Activated CD8-positive, alpha-beta memory T cell treated with anti-CD3 and anti-CD28 coated beads, Interleukin-2, amount 50 U/mL, for 24 hours (primary cell): ENCODE measurements around the gene D2HGDH.
"Not testable (repeated sequence)": the region's sequence is repeated elsewhere in the genome, so short reads cannot be mapped to it uniquely, and the experiment has no call there.

ENCODE experiments used
- DNase-seq: peaks from one replicate; pipeline ENCODE4 v3.0.0-alpha.2; 2020; ENCODE audit errors: extremely low read depth

D2HGDH gene

GRCh38 chr2:241793385-241793784 is 59.0 kb downstream of the D2HGDH start:
- DNase-seq, result no peak

- DNase-seq, result no peak
Measured at GRCh38 chr2:241794250-241794823, 59.9 kb downstream of the D2HGDH start.

GRCh38 chr2:241795021-241795999 is 60.9 kb downstream of the D2HGDH start:
- no peak for DNase-seq

GRCh38 chr2:241796209-241796608 is 61.8 kb downstream of the D2HGDH start:
- DNase-seq, result no peak

GRCh38 chr2:241796610-241797138 is 62.2 kb downstream of the D2HGDH start:
- DNase-seq, result no peak

GRCh38 chr2:241797441-241798080 is 63.1 kb downstream of the D2HGDH start:
- DNase-seq, result no peak

GRCh38 chr2:241798081-241798630 is 63.7 kb downstream of the D2HGDH start:
- DNase-seq, result no peak

GRCh38 chr2:241798631-241799521 is 64.4 kb downstream of the D2HGDH start:
- DNase-seq, result no peak

- no peak for DNase-seq
Measured at GRCh38 chr2:241799522-241800197, 65.2 kb downstream of the D2HGDH start.

GRCh38 chr2:241800198-241800903 is 65.9 kb downstream of the D2HGDH start:
- not testable (repeated sequence) for DNase-seq

- no peak for DNase-seq
Measured at GRCh38 chr2:241801611-241802420, 67.4 kb downstream of the D2HGDH start.

- DNase-seq, result no peak
Measured at GRCh38 chr2:241802421-241803318, 68.2 kb downstream of the D2HGDH start.

- no peak for DNase-seq
Measured at GRCh38 chr2:241803387-241804325, 69.2 kb downstream of the D2HGDH start.

- no peak for DNase-seq
Measured at GRCh38 chr2:241804326-241805229, 70.1 kb downstream of the D2HGDH start.

- DNase-seq, result not testable (repeated sequence)
Measured at GRCh38 chr2:241806217-241806616, 71.8 kb downstream of the D2HGDH start.
